Medulla oblongata (tissue), 1 donor: ENCODE measurements around the gene KCNAB1.

Experiments used
- DNase-seq: peaks from one replicate; pipeline ENCODE4 v3.0.0-alpha.2; 2015; ENCODE audit errors: extremely low spot score

Gene KCNAB1

GRCh38 chr3:156311930-156312329 is 191.6 kb downstream of the KCNAB1 start:
- DNase-seq = no peak

GRCh38 chr3:156316076-156316475 is 195.7 kb downstream of the KCNAB1 start:
- DNase-seq = no peak

- DNase-seq = no peak
Observed at GRCh38 chr3:156317462-156318074, 197.2 kb downstream of the KCNAB1 start.

GRCh38 chr3:156321945-156322344 is 201.6 kb downstream of the KCNAB1 start:
- DNase-seq = peak; percentile 62

- DNase-seq = no peak
Observed at GRCh38 chr3:156323466-156323865, 203.1 kb downstream of the KCNAB1 start.

GRCh38 chr3:156330415-156330814 is 210.0 kb downstream of the KCNAB1 start:
- no peak for DNase-seq

- no peak for DNase-seq
Observed at GRCh38 chr3:156332304-156332703, 211.9 kb downstream of the KCNAB1 start.

- DNase-seq = no peak
Observed at GRCh38 chr3:156334841-156335545, 214.6 kb downstream of the KCNAB1 start.

- no peak for DNase-seq
Observed at GRCh38 chr3:156339491-156339890, 219.1 kb downstream of the KCNAB1 start.

GRCh38 chr3:156341332-156341731 is 221.0 kb downstream of the KCNAB1 start:
- no peak for DNase-seq

GRCh38 chr3:156341831-156342416 is 221.5 kb downstream of the KCNAB1 start:
- DNase-seq = no peak

GRCh38 chr3:156344215-156344614 is 223.8 kb downstream of the KCNAB1 start:
- no peak for DNase-seq

- DNase-seq = no peak
Observed at GRCh38 chr3:156349111-156349510, 228.7 kb downstream of the KCNAB1 start.

GRCh38 chr3:156349978-156350377 is 229.6 kb downstream of the KCNAB1 start:
- no peak for DNase-seq

GRCh38 chr3:156350781-156351180 is 230.4 kb downstream of the KCNAB1 start:
- DNase-seq = no peak

GRCh38 chr3:156351783-156352182 is 231.4 kb downstream of the KCNAB1 start:
- no peak for DNase-seq

- no peak for DNase-seq
Observed at GRCh38 chr3:156352728-156353127, 232.3 kb downstream of the KCNAB1 start.

GRCh38 chr3:156353563-156353962 is 233.2 kb downstream of the KCNAB1 start:
- DNase-seq = no peak

GRCh38 chr3:156356537-156357363 is 236.4 kb downstream of the KCNAB1 start:
- no peak for DNase-seq

GRCh38 chr3:156358232-156358631 is 237.9 kb downstream of the KCNAB1 start:
- DNase-seq = no peak

- no peak for DNase-seq
Observed at GRCh38 chr3:156359368-156359767, 239.0 kb downstream of the KCNAB1 start.

- DNase-seq = no peak
Observed at GRCh38 chr3:156360083-156360482, 239.7 kb downstream of the KCNAB1 start.
